ENCODE measurements around the gene ADARB2. TPM values are rescaled to one million over a fixed set of nuclear protein-coding genes. Genes with fewer than 3 reads are reported as not detected.
"Not testable (repeated sequence)": the region's sequence is repeated elsewhere in the genome, so short reads cannot be mapped to it uniquely, and the experiment has no call there.

ADARB2 gene
- total RNA-seq, 1 donor from 2014 or later, result 0.22 TPM

DNA sequence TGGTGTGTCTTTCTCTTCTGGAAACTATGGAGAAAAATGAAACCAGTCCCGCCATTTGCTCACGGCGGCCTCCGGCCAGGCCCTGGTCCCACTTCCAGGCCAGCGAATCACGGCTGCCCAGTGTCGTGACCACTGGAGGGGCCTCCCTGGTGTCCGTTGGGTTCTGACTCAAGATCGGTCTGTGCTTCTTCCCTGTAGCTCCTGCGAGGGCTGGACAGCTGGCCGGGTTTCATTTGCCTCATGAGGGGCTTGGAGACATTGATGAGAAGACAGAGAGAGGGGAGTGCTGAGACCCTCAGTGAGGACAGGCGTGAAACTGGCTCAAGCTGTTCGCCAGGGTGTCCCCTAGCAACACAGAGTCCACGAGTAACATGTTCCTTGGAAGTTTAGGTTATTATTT is 108.6 kb downstream of the ADARB2 start:
- intact Hi-C loops (cut with micrococcal nuclease), result no loop called here
- no peak for ATAC-seq
- no peak for DNase-seq

DNA sequence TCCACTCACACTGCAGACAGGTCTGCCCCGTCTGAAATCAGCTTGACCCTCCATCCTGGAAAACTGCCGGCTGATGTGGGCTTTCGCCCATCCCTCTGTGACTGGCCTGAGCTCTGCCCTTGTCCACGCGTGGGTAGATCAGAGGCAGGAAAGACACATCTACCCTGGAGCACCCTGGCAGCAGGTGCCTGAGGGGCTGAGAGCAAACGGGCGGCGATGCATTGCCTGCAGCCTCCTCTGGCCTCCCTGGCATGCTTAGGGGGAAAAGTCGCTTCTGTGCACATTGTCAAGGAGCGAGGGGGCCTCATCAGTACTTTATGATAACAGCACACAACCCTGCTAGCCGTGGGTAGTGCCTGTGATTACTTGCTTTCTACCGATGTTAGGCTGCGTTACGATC is 109.4 kb downstream of the ADARB2 start:
- DNase-seq (no peak), ATAC-seq (no peak)
- intact Hi-C loops (cut with micrococcal nuclease), result no loop called here

DNA sequence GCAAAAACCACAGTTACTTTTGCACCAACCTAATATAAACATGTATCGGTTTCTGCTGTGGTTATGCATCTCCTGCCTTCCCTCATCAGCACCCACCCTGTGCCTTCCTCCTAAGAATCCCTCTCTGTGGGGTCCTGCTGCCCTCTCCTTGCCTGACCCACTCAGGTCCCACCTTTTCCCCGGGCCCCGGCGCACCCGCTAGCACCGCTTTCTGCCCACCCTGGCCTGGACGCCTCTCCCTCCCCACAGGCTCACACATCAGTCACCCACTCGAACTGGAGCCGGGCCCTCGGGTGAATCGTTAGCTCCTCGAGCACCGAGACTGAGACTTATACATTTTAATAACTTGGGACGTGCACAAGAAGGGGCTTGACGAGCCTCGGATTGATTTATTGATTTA is 110.5 kb downstream of the ADARB2 start:
- ATAC-seq, result no peak
- no peak for DNase-seq
- intact Hi-C loops (cut with micrococcal nuclease), result no loop called here

DNA sequence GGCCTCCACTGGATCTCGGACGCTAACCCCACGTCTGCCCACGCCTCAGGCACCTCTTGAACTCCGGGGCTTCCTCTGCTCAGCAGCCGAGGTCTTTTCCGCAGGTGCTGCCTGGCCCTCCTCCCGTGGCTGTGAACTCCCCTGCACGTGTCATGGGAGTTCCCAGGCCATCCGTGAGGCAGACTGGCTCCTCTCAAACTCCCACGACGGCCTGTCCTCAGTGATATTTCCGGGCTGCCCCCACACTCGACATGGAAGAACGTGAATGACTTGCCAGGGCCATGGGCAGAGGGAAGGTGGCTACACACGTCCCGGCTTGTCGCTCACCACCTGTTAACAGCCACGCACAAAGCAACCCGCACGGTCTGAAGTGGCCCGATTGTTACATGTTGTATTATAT is 110.9 kb downstream of the ADARB2 start:
- intact Hi-C loops (cut with micrococcal nuclease), result no loop called here
- DNase-seq, result no peak
- no peak for ATAC-seq

DNA sequence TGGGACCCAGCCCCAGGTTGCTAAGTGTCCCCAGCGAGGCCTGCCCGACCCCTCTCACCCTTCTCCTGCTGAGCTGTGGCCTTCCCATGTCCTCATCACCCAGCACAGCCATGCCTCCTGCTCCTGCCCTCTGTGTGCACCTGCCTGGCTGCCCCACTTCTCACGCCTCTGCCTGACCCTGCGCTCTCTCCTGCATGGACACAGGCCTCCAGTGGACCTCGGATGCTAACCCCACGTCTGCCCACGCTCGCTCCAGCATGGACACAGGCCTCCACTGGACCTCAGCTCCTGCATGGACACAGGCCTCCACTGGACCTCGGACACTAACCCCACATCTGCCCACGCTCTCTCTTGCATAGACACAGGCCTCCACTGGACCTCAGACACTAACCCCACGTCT is 111.6 kb downstream of the ADARB2 start:
- DNase-seq, result no peak
- intact Hi-C loops (cut with micrococcal nuclease), result no loop called here
- no peak for ATAC-seq

DNA sequence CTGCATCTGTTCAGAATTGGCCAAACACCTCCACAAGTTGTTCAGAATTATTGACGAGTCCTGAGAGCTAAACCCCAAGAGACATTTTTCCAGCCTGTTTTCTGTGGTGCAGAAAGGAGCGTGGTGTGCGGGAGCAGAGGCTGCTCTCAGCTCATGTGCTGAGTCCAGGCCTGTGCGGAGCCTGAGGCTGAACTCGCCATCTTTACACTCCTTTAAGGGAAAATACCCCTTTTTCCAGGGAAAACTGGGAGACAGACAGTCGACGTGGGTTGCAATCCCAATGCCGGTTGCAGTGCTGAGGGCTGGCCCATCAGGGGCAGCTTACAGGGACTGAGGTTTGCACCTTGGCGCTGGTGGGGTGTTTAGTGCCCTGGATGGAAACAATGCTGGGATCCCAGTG is 112.2 kb downstream of the ADARB2 start:
- DNase-seq, result no peak

DNA sequence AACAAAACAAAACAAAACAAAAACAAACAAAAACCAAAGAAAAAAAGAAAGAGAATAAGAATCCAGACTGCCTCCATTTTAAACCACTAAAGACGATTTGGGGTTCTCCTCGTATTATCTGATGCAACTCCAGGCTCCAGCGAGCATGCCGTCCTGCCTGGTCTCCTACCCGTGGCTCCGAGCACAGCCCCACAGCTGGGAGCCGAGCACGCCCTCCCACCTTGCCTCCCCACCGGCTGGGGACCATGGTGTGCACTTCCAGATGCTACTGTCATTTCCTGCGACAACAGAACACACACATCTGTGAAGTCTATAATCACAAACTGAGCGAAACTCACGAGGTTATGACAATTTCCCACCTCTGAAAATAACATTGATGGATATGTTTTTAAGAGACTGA is 113.1 kb downstream of the ADARB2 start:
- intact Hi-C loops (cut with micrococcal nuclease), result no loop called here

More for the DNA sequence above, 112.2 kb downstream of the ADARB2 start:
- intact Hi-C loops (cut with micrococcal nuclease), result no loop called here
- ATAC-seq, result no peak

DNA sequence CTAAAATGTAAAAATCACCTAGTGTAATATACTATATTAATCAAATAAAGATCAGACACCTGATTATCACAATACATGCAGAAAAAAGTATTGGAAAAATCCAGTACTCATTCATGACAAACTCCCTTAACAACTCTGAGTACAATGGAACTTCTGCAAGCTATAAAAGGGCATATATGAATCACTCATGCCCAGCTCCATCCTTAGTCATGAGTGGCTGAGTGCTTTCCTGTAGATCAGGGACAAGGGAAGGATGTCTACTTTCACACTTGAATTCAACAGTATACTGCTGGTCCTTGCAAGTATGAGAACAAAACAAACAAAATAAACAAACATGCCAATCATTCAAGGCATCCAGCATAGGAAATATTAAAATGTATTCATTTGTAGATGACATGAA is 116.5 kb downstream of the ADARB2 start:
- DNase-seq (no peak), ATAC-seq (no peak)
- intact Hi-C loops (cut with micrococcal nuclease), result no loop called here

More for the DNA sequence above, 113.1 kb downstream of the ADARB2 start:
- no peak for DNase-seq
- no peak for ATAC-seq

DNA sequence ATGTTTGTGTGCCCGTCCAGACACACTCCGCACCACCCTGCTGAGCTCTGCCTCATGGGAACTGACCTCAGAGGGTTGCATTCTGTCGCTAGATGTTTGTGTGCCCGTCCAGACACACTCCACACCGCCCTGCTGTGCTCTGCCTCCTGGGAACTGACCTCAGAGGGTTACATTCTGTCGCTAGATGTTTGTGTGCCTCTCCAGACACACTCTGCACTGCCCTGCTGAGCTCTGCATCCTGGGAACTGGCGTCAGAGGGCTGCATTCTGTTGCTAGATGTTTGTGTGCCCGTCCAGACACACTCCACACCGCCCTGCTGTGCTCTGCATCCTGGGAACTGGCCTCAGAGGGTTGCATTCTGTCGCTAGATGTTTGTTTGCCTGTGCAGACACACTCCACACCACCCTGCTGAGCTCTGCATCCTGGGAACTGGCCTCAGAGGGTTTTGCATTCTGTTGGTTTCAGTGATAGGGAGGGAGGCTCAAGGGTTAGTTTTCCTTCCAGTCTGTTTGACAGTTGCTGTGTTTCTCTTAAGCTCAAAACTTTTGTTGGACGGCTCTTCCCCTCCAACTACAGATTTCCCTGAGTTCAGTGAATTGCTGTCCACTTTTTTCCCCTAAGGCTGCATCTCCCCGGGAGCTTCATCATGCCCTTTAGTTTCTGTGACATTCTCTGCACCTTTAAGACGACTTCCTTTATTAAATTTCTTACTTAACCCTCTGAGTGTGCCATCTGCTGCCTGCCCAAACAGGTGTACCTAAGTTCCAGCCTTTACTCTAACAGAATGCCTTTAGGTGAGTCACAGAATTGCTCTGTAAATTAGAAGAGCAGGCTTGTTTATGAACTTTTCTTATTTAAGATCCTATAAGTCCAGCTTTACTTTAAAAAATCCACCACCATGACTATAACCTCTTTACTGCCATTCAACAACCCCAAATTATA is 119.7 kb downstream of the ADARB2 start:
- DNase-seq; ATAC-seq; intact Hi-C loops (cut with micrococcal nuclease): not testable (repeated sequence)

DNA sequence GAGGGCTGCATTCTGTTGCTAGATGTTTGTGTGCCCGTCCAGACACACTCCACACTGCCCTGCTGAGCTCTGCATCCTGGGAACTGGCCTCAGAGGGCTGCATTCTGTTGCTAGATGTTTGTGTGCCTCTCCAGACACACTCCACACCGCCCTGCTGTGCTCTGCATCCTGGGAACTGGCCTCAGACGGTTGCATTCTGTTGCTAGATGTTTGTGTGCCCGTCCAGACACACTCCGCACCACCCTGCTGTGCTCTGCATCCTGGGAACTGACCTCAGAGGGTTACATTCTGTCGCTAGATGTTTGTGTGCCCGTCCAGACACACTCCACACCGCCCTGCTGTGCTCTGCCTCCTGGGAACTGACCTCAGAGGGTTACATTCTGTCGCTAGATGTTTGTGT is 120.6 kb downstream of the ADARB2 start:
- ATAC-seq; intact Hi-C loops (cut with micrococcal nuclease); DNase-seq: not testable (repeated sequence)

DNA sequence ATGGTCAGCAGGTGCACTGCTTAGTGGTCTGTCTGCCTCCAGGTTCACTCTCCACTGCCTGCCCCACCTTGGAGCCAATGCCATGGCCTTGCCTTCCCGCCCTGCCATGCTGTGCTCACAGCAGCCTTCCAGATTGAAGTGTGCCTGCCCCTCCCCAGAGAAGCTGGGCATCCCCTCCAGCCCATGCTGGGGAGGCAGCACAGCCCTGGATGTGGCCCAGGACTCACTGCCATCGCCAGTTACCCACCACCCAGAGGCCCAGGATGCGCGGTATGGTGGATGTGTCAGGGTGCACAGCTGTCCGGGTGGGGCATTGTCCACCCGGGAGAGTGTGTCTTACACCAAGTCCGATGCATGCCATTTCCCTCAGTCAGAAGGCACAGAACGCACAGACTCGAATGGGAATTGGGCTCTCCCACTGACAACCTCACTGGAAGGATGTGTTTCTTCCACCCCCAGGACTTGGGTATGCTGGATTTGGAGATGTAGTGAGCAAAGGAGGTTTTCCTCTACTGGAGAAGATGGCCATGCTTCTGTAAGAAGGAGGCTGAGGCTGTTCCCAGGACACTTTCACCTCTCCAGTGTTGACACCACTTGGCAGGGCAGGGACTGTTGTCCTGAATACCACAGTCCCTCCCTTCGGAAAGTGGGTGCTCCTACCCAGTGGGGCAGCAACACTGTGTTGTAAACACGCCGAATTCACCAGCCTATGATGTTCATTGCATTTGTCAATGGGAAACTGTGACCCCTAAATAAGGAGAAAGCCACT is 122.0 kb downstream of the ADARB2 start:
- DNase-seq, result no peak
- intact Hi-C loops (cut with micrococcal nuclease), result no loop called here

DNA sequence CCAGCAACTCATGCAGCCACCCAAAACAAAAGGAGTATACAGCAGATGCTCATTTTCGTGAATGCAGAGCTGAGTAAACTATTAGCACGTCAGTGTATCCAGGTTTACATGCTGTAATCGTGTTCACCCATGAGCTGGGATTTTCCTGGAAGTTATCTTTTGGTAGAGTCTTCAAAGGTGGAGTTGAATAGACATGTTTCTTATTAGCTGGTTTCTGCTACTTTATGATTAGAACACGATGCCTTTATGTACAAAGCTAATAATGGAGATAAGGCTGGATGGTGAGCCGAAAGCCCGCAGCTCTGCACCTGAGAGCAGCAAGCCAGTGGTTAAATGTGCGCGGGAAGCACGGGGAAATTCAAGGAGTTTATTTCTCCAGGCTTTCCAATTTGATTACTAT is 123.8 kb downstream of the ADARB2 start:
- intact Hi-C loops (cut with micrococcal nuclease), result no loop called here
- ATAC-seq (no peak), DNase-seq (no peak)

More for the DNA sequence above, 122.0 kb downstream of the ADARB2 start:
- ATAC-seq, result no peak

DNA sequence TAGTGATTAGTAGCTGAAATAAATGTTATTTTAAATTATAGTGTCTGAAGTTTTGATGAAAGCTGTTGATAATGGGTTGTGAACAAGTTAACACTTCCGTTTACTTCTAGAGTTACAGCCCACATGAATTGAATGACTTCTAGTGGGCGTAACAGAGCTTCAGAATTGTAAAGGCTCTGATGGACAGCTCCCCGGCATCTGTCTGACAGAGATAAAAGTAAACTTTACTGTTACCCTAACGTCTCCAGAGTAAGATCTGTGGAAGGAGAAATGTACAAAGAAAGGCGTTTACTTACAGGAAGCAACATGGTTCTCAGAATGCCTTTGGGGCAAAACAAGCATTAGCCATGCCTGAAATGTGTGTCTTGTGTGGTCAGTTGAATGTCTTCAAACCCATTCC is 124.4 kb downstream of the ADARB2 start:
- no peak for ATAC-seq
- DNase-seq, result no peak
- intact Hi-C loops (cut with micrococcal nuclease), result no loop called here

DNA sequence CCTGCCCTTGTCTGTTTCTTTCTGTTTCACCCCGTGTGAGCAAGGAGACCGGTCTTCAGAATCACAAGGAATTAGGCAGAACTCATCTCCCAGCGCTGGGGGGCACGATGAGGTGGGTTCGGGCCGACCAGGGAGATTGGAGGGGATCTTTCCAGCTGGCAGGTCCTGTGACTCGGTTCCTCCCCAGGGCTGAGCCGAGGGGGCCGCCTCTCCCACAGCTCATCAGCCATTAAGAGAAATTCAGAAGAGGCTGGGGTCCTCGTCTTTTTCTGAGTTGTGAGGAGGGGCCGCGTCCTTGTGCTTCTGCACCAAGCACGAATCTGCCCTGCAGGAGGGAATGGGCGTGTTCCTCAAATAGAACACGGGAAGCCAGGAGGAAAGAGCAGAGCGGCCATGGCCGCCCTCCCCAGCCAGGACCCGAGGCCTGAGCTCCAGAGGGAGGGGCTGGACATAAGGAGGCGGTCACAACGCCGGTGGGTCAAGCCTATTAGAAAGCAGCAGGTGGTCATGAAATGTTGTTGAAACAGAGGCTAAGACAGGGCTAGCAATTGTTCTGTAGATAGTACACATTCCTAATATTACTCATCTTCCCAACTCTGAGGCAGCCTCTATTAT is 125.3 kb downstream of the ADARB2 start:
- DNase-seq, result no peak
- no peak for ATAC-seq
- intact Hi-C loops (cut with micrococcal nuclease), result no loop called here

DNA sequence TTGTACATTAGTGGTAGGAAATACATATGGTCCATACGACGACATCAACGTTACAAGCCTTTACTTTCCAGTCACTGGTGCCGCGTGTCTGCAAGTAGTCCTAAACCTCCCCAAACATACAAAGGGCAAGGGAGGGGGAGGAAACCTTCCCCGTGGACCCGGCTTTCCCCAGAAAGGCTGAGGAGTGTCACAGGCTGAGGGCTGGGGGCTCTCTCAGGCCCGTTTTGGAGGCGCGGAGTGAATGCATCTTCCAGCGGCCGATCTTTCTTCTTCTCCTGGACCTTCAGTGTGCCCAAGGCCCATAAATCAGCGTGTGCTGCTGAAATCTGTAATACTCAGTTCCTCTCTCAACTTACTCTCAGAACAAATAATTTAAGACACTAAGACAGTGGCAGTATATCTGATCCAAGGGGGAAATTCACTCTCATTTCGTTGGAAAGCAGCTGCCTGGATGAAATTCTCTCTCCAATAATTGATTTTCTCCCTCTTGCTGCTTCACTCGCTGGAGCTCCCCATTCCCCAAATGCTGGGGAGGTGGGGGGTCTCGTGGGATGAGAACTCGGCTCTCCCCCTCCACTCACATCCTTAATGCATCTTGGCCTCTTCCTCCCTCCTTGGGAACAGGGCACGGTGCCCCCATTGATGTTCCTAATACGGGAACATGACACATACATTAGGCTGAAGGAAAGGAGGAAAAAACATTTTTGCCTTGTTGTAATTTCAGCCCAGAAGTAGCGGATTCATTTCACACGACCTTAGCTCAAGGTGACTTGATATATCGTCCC is 126.1 kb downstream of the ADARB2 start:
- ATAC-seq, result no peak
- DNase-seq, result no peak
- intact Hi-C loops (cut with micrococcal nuclease), result no loop called here

DNA sequence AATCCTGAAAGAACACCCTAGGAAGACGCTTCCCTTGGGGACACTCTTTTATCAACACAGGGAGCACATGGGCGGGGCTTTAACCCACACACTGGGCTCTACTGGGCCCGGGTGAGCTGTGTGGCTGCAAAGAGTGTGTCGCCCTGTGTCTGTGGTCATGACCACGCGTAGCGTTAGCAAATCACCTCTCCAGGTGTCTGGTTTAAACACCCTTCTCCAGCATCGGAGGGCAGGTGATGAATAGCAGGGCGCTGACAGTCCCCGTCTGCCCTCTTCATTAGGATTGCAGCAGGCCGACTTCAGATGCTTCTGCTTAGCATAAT is 127.7 kb downstream of the ADARB2 start:
- ATAC-seq (no peak), DNase-seq (no peak)
- intact Hi-C loops (cut with micrococcal nuclease), result no loop called here

DNA sequence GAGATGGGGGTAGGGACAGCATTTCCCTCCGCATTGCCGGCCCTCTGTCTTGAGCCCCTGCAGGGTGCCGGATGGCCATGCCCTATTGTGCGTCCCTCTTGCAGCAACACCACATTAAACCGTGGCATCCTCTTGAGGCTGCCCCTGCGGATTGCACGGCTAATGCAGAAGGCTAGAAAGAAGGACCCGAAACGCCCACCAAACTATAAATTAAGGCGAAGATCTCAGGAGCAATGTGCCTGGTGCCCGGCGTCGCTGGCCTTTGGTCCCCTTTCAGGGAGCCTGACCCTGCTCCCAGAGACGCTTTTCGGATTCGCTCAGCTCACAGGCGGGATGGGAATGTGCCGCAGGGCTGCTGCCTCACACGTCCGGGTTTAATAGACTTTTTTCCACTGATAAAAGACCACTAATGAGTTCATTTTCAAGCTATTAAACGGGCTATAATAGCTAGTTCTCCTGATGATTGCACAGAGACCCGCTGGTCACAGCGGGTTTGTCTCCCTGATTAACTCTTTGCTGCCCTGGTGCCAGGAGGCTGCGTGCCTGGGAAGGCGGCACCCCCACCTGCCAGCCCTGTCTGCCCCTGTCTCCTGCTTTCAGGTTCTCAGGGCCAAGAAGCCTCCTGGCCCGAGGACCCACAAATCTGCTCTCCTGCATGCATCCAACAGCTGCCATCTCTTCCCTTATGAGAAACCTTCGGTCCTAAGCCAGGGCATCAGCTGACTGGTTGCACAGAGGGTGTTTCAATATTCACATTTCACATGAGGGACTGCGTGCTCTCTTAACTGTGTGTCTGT is 128.3 kb downstream of the ADARB2 start:
- ATAC-seq (no peak), DNase-seq (no peak)
- intact Hi-C loops (cut with micrococcal nuclease), result no loop called here

DNA sequence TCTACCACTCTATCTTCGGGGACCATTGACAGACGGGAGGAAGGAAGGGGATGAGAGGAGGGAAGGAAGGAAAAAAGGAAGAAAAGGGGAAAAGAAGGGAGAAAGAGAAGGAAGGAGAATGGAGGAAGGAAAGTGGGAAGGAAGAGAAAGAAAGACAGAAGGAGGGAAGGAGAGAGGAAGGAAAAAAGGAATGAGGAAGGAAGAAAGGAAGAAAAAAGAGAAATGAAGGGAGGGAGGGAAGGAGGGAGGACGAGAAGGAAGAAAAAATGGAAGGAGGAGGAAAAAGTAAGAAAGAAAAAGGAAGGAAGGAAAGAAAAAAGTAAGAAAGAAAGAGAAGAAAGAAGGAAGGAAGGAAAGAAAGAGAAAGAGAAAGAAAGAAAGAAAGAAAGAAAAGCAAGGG is 128.9 kb downstream of the ADARB2 start:
- ATAC-seq, result no peak
- intact Hi-C loops (cut with micrococcal nuclease), result no loop called here

DNA sequence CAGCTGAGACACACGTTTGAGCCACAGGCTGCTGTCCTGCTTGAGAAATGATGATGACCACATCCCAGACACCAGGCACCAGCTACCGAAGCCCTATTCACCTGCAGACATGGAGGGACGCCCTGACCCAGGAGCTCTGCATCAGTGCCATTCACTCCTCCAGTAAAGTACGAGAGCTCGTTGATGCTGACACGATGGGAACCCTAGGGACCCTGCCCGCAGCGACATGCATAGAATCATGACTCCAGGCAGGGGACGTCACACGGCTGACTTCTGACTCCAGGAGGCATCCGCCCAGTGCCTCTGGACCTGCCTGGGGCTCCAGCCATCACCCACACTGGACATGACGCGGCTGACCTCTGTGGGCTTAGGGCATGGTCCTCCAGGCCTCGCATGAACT is 129.9 kb downstream of the ADARB2 start:
- ATAC-seq, result no peak

More for the DNA sequence above, 128.9 kb downstream of the ADARB2 start:
- DNase-seq, result no peak

More for the DNA sequence above, 129.9 kb downstream of the ADARB2 start:
- DNase-seq, result no peak
- intact Hi-C loops (cut with micrococcal nuclease), result no loop called here

Measured in left ventricle myocardium superior (tissue), 1 donor.